NK-92 (cell line): ENCODE data around the gene NXNL1.
"Not testable (repeated sequence)": the region's sequence is repeated elsewhere in the genome, so short reads cannot be mapped to it uniquely, and the experiment has no call there.

ENCODE experiments used
- DNase-seq: peaks from one replicate; lab custom pipeline; 2025; ENCODE audit not compliant: unreplicated experiment; lab: John Stamatoyannopoulos, UW

The NXNL1 gene

GRCh38 chr19:17460372-17461230 lies at the start of gene NXNL1:
NXNL1 (minus strand) TSS chr19:17460926; CDS start chr19:17460869, 57 bp downstream.
- DNase-seq: no peak

DNA sequence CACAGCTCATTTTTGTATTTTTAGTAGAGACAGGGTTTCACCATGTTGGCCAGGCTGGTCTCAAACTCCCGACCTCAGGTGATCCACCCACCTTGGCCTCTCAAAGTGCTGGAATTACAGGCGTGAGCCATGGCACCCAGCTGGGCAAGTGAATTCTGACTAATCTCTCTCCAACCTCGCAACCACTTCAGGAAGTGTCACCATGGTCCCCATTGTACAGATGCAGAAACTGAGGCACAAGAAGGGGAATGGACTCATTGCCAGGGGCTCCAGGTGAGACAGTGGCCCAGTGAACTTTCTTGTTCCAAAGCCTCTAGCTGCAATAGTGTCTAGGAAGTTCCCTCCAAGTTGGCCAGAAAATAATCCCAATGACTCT lies 47.8 kb upstream of the NXNL1 start:
- DNase-seq: not testable (repeated sequence)

- no peak for DNase-seq
Measured at GRCh38 chr19:17506745-17507144, 46.0 kb upstream of the NXNL1 start.

DNA sequence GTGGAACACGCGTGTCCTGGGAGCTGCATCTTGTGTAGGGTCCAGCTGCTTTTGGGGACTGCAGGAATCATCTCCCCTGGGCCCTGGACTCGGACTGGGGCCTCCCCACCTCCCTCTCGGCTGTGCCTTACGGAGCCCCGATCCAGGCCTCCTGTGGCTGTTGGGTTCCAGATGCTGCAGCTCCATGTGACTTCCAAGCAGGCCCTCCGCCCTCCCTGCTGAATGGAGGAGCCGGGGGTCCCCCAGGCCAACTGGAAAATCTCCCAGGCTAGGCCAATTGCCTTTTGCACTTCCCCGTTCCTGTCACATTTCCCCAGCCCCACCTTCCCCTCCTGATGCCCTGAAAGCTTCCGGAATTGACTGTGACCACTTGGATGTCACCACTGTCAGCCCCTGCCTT lies 44.5 kb upstream of the NXNL1 start:
- no peak for DNase-seq

DNA sequence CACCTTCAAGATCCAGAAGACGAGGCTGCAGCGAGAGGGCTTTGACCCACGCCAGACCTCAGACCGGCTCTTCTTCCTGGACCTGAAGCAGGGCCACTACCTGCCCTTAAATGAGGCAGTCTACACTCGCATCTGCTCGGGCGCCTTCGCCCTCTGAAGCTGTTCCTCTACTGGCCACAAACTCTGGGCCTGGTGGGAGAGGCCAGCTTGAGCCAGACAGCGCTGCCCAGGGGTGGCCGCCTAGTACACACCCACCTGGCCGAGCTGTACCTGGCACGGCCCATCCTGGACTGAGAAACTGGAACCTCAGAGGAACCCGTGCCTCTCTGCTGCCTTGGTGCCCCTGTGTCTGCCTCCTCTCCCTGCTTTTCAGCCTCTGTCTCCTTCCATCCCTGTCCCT lies 43.7 kb upstream of the NXNL1 start:
- DNase-seq: no peak

- no peak for DNase-seq
Measured at GRCh38 chr19:17504030-17504429, 43.3 kb upstream of the NXNL1 start.

DNA sequence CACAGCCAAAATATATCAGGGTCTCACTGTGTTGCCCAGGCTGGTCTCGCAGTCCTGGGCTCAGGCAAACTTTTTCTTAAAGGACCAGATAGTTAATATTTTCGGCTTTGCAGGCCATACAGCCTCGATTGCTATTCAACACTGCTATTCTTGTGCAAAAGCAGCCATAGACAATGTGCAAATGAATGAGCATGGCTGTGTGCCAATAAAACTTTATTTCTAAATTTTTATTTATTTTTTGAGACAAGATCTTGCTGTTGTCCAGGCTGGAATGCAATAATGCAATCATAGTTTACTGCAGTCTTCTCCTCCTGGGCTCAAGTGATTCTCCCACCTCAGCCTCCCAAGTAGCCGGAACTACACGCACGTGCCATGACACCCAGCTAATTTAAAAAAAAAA lies 42.5 kb upstream of the NXNL1 start:
- DNase-seq: no peak

DNA sequence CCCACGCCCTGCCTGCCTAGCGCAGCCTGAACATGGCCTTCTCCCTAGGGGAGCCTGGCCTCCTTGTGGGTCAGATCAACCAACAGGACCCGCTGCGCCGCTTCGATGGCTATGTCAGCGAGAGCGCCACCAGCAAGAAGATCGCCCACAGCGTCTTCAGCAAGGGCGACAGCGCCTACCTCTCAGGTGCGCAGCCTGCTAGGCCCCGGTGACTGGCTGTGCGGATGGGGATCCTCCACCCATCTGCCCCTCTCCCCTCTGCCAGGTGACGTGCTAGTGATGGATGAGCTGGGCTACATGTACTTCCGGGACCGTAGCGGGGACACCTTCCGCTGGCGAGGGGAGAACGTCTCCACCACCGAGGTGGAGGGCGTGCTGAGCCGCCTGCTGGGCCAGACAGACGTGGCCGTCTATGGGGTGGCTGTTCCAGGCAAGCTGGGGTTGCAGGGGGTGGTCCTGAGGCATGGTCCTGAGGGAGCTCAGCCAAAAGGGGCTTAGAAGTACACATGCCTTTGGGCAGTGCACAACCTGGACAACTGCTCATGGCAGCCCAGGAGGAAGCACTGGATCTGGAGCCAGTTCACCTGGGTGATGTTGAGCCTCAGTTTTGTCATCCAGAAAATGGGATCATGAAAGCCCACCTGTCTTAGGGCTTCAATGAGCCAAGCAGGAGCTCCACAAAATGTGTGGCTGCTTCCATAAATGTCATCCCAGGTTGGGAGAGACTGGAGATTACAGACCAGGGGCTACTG lies 39.9 kb upstream of the NXNL1 start:
- DNase-seq: no peak

- DNase-seq: no peak
Measured at GRCh38 chr19:17499648-17500446, 39.1 kb upstream of the NXNL1 start.

GRCh38 chr19:17499025-17499424 lies 38.3 kb upstream of the NXNL1 start:
- not testable (repeated sequence) for DNase-seq

- DNase-seq: no peak
Measured at GRCh38 chr19:17497149-17497798, 36.5 kb upstream of the NXNL1 start.

DNA sequence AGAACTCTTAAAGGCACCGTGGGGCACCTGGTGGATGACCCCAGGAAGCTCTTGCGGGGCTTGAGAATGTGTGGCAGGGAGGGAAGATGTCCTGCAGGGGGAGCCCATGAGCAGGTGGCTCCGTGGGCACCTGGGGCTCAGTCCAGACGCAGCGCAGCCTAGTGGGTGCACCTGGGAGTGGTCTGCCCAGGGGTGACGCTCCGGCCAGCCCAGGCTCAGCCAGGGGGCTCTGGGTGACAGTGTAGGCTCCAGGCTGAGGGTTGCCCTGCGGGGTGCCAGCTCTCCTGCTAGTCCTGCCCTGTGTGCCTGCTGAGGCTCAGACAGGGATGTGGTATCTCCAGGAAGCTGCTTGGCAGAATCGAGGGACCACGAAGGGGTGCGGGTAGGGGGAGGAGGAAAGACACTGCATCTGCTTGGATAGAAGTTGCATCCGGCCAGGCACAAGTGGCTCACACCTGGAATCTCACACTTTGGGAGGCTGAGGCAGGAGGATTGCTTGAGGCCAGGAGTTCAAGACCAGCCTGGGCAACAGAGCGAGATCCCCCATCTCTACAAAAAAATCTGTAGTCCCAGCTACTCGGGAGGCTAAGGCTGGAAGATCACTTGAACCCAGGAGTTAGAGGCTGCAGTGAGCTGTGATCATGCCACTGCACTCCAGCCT lies 35.7 kb upstream of the NXNL1 start:
- DNase-seq: no peak

GRCh38 chr19:17495639-17496296 lies 35.0 kb upstream of the NXNL1 start:
- no peak for DNase-seq

DNA sequence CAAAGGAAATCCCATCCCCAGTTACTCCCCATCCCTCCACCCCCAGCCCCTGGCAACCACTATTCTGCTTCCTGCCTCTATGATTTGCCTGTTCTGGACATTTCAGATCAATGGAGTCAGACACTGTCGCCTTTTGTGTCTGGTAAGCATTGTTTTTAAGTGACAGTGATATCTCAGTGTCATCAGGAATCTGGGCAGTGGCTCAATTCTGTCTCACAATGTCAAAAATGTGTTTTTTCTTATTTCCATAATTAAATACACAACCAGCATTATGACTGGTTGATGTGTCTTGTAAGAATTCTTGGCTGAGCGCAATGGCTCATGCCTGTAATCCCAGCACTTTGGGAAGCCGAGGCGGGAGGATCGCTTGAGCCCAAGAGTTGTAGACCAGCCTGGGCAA lies 30.6 kb upstream of the NXNL1 start:
- DNase-seq: no peak

DNA sequence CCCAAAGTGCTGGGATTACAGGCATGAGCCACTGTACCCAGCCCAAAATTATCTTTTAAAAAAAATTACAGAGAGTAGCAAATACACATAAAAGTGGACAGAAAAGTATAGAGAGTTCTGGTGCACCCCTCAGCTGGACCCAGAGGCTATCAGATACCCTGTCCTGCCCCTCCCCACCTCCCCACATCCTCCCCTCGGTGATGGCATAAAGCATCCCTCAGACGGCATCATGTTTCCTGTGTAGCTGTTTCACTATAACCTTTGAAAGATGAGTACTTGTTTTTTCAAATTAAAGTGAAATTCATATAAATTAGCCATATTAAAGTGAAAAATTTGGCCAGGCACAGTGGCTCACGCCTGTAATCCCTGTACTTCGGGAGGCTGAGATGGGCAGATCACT lies 29.7 kb upstream of the NXNL1 start:
- no peak for DNase-seq

DNA sequence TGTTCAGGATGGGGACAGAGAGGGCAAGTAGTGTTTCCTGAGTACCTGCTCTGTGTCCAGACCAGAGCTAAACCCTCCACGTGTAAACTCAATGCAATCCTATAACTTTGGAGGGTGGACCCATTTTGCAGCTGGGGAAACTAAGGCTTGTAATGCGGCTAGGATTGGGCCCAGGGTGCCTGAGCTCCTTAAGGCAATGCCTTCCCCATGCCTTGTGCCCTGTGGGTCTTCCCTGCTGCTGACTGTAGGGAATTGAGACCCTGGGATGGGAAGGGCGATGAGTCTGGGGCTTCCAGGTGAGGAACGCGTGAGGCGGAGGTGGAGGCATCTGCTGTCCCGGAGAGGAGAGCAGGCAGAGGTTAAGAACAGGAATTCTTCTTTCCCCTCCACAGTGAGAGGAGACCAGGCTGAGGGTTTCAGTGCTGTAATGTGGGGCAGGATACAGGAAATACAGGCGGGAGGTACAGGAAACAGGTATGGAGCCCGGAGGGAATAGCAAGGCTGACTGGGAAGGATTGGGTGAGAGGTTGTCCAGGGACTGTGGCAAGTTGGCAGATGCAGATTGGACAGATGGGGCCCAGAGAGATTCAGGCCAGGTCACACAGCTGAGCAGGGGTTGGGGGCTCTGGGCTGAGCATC lies 28.8 kb upstream of the NXNL1 start:
- no peak for DNase-seq

GRCh38 chr19:17488593-17489391 lies 28.1 kb upstream of the NXNL1 start:
- DNase-seq: no peak

DNA sequence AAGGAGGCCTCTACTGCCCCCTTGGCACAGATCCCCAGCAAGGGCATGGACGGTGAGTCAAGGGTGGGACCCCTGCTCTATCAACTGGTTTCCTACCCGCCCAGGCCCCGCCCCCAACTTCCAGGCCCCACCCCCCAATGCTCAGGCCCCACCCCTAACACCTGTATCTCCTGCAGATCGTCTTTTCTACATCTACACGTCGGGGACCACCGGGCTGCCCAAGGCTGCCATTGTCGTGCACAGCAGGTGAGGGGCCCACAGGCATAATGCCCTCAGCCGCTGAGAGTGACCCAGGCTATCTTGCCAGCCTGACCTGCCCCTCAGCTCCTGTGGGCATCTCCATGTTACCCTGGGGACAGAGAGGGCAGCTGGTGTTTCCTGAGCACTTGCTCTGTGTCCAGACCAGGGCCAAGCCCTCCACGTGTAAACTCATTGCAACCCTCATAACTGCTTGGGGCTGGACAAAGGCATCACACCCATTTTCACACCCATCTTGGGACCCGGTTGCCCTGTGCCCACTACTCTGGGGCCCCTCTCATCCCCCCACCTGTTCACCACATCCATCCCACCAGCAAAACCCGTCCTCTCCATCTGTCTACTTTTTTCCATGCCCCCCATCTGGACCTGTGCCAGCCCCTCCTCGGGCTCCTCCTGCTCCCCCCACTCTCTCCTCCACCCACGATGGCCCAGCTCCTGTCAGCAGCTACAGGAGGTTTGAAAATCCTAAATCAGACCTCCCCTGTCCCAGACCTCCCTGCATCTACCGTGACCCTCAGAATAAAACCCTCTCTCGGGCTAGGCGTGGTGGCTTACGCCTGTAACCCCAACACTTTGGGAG lies 26.8 kb upstream of the NXNL1 start:
- DNase-seq: no peak
